Forelimb muscle (tissue), 1 donor: ENCODE data around the gene HORMAD1. TPM values are rescaled to one million over a fixed set of nuclear protein-coding genes. Genes with fewer than 3 reads are reported as not detected.
A peak's percentile ranks its signal among the peaks of the same experiment; 100 is the strongest.
"Not testable (repeated sequence)": the region's sequence is repeated elsewhere in the genome, so short reads cannot be mapped to it uniquely, and the experiment has no call there.

Experiments
- DNase-seq: peaks from one replicate; pipeline ENCODE4 v3.0.0-alpha.2; 2013; ENCODE audit warnings: low read depth
- polyA plus RNA-seq: library from polyadenylated mRNA; unstranded; fragments of 120-200 nt; gene quantifications from one replicate; pipeline ENCODE4 v1.2.1, GENCODE V29; 2013; ENCODE audit not compliant: insufficient read length

The HORMAD1 gene
- polyA plus RNA-seq, 1 donor = 0.11 TPM

- DNase-seq = peak; percentile 99
These were observed 23.4 kb downstream of the HORMAD1 start, which contains the start of gene GOLPH3L for GRCh38 chr1:150696995-150697927. Gene GOLPH3L (minus strand): TSS chr1:150697154. CDS start chr1:150694838, 2,316 bp downstream.

DNA sequence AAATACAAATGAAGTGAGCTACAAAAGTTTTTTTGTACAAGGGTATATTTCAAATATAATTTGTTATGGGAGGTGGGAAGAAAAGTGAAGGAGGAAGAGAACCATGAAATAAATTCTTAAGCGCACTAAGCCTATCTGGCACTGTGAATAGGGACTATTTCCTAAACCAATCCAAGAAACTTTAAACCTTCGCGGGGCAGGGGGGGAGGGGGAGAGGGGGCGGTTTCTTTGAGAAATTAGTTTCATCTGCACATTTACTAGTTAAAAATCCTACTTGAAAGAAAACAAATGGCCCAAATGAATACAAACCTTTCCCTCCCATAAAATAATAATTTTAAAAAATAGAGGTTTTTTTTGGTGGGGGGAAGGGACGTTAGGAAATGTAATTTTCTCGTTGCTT lies 24.1 kb downstream of the HORMAD1 start:
- no peak for DNase-seq

DNA sequence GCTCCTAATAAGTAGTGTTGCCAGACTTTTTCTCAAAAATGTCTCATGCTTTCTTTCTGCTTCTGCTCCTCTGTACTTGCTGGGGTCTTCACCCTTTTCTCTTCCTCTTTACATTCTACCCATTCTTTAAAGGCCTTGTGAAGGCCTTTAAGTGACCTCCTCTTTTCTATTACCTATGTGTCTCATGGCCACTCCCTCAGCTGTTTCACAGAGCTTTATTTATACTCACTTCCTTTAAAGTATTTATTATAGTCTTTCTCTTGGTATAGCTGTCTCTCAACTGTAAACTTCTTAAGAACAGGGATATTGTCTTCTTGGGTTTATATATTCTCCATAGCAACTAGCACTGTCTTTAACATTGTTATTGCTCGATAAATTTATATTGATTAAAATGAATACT lies 24.5 kb downstream of the HORMAD1 start:
- DNase-seq = no peak

DNA sequence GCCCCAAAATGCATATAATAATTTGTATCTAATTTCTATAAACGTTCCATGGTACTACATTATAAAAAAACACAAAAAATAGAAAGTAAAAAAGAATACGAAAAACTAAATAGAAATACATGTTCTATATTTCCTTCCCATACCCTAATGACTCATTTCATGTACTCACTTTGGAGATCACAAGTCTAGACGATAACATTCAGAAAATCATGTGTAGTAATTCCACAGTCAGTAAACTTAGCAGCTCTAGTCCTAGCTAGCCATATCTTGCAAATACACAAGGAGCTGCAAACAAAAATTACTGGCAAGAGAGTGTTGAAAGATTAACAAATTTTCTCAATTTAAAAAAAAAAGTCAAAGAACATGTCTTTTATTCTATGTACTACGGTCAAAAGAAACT lies 25.1 kb downstream of the HORMAD1 start:
- DNase-seq = no peak

DNA sequence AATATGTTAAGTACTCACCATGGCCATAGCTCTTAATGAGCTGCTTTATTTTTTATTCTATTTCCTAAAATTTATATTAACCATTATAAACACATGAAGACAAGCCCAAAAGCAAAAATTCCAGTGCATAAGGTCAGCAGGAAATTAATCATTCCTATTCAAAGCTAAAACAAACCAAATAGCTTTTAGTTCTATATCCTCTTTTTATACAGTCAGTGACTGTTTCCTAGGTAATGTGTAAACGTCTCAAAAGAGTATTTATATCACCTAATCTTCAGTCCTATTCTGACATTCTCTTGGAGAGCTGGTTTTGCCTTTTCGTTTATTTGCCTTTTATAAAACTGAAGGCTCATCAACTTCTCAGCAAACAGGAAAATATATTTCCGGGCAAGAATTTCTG lies 28.0 kb downstream of the HORMAD1 start:
- DNase-seq = no peak

DNA sequence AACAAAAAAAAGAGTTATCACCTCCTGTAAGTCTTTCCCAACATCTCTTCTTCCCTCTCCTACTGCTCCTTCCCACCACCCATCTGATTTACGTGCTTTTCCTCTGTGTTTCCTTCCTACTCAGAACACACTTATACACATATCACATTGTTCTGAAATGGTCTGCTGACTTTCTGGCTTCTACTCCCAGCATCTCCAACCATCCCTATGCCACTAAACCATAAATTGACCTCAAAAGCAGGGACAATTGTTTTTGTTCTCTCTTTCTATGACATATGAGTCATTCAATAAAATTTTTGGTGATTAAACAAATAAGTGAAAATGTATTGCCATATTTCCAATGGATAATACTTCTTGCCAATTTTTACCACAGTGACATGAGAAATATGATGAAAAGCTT lies 31.9 kb downstream of the HORMAD1 start:
- no peak for DNase-seq

- DNase-seq = no peak
These were observed 34.4 kb downstream of the HORMAD1 start for GRCh38 chr1:150686275-150686674.

DNA sequence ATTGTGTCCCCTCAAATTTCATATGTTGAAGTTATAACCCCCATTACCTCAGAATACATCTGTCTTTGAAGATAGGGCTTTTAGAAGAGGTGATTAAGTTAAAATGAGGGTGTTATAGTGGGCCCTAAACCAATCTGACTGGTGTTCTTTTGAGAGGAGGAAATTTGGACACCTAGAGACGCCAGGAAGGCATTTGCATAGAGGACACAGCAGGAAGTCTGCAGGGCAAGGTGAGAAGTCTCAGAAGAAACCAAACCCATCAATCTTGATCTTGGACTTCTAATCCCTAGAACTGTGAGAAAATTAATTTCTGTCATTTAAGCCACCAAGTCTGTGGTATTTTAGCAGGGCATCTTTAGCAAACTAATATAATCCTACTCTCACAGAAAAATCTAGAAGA lies 36.8 kb downstream of the HORMAD1 start:
- no peak for DNase-seq

DNA sequence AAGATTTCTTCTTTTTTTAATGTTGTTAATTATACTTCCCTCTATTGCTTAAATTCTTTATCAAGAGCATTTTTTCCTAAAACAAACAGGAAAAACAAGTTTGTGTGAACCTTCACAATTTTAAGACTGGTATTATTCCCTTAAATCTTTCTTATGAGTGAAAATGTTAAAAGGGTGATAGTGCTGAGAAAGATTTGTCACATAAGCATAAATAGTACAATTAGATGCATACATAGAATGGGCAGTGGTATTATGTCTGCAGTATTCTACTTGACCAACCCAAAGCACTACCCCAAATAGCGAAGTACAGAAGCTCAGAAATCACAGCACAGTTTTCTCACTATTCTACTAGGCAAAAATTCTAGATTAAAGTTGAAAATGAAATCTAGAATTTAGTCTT lies 41.7 kb downstream of the HORMAD1 start:
- DNase-seq = no peak

DNA sequence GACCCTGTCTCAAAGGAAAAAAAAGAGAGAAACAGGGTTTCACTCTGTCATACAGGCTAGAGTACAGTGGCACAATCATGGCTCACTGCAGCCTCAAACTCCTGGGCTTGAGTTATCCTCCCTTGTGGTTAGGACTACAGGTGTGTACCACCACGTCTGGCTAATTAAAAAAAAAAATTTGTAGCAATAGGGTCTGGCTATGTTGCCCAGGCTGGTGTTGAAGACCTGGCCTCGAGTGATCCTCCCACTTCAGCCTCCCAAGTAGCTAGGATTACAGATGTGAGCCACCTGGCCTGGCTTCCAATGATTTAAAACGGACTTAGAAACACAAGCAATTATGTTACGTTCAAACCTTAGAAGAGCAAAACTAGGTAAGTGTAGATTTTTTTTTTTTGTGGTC lies 45.8 kb downstream of the HORMAD1 start:
- no peak for DNase-seq

DNA sequence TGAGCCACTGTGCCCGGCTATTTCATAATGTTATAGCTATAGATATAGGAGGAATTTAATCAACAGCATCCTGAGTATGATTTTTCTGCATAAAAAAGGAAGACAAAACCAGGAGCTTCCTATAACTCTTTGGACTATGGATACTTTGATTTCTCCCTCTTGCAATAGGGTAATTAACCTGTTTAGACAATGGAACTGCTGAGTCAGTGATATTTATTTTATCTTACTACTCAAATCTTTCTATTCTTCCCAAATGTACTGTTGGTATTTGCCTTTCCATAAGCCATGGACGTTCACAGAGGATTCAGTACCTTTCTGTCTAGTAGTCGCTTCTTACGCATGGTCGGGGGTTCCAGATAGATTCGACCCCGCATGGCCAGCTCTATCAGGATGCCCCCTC lies 57.4 kb downstream of the HORMAD1 start:
- DNase-seq = no peak

- no peak for DNase-seq
These were observed 57.9 kb downstream of the HORMAD1 start for GRCh38 chr1:150662811-150663210.

DNA sequence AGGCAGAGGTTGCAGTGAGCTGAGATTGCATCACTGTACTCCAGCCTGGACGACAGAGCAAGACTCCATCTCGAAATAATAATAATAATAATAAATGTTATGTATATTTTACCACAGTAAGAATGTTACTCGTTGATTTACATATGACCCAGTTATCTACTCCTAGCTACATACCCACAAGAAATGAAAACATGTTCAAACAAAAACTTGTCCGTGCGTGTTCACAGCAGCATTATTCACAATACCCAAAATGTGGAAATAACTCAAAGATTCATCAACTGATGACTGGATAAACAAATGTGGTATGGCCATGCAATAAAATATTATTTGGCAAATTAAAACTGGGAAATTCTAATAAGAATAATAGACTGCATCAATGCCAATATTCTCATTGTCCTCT lies 59.5 kb downstream of the HORMAD1 start:
- DNase-seq = no peak

DNA sequence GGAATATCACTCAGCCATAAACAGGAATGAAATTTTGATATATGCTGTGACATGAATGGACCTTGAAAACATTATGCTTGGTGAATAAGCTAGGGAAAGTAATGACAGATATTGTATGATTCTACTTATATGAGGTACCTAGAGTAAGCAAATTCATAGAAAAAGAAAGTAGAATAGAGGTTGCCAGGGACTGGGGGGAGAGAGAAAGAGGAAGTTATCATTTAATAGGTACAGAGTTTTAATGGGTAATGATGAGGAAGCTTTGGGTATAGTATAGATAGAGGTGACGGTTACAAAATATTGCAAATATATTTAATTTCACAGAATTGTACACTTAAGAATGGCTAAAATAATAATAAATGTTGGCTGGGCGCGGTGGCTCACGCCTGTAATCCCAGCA lies 60.1 kb downstream of the HORMAD1 start:
- no peak for DNase-seq

GRCh38 chr1:150657064-150657463 lies 63.6 kb downstream of the HORMAD1 start:
- not testable (repeated sequence) for DNase-seq

- not testable (repeated sequence) for DNase-seq
These were observed 66.1 kb downstream of the HORMAD1 start for GRCh38 chr1:150654635-150655034.

- DNase-seq = no peak
These were observed 70.5 kb downstream of the HORMAD1 start for GRCh38 chr1:150650193-150650592.

- no peak for DNase-seq
These were observed 71.1 kb downstream of the HORMAD1 start for GRCh38 chr1:150649441-150650075.

Other genes with a start within 250 kb of the HORMAD1 start
- 20.6 TPM for gene TARS2, start 233.5 kb downstream of the HORMAD1 start, polyA plus RNA-seq
- gene ECM1, start 212.8 kb downstream of the HORMAD1 start, polyA plus RNA-seq = 3.2 TPM
- gene FALEC, start 205.1 kb downstream of the HORMAD1 start, polyA plus RNA-seq = 1.1 TPM
- 52.0 TPM for gene ADAMTSL4, start 171.5 kb downstream of the HORMAD1 start, polyA plus RNA-seq
- 126 TPM for gene MCL1, start 141.3 kb downstream of the HORMAD1 start, polyA plus RNA-seq
- gene ENSA, start 91.3 kb downstream of the HORMAD1 start, polyA plus RNA-seq = 112 TPM
- 17.5 TPM for gene GOLPH3L, start 23.7 kb downstream of the HORMAD1 start, polyA plus RNA-seq
- 9.9 TPM for gene CTSS, start 44.9 kb upstream of the HORMAD1 start, polyA plus RNA-seq
- 57.6 TPM for gene CTSK, start 87.4 kb upstream of the HORMAD1 start, polyA plus RNA-seq
- 34.5 TPM for gene ARNT, start 155.7 kb upstream of the HORMAD1 start, polyA plus RNA-seq
- not detected for gene CTXND2, start 166.2 kb upstream of the HORMAD1 start, polyA plus RNA-seq
- gene SETDB1, start 205.5 kb upstream of the HORMAD1 start, polyA plus RNA-seq = 38.6 TPM